ENCODE measurements around the gene CACNG7. TPM values are rescaled to one million over a fixed set of nuclear protein-coding genes. Genes with fewer than 3 reads are reported as not detected.
"Not testable (repeated sequence)": the region's sequence is repeated elsewhere in the genome, so short reads cannot be mapped to it uniquely, and the experiment has no call there.

Gene CACNG7
- total RNA-seq, 2 donors from 2014 or later, result not detected

GRCh38 chr19:53867225-53868090, 41.6 kb upstream of the CACNG7 start, which contains the start of gene MYADM:
MYADM (plus strand) TSS chr19:53867883; CDS start chr19:53873530, 5,647 bp downstream.
- Histone ChIP-seq H3K36me3 (peaks cover 6% of the 10 kb centered on the region), H3K27ac (peak within 1 kb of the TSS; percentile 97), H3K9me3 (no peaks in the 10 kb centered on the region), H3K4me1 (peaks cover 0 to 51% of the 10 kb centered on the region in 2 donors), H3K27me3 (no peaks in the 10 kb centered on the region), H3K4me3 (peak within 1 kb of the TSS; percentile 85 to 87)
- no peak for TF ChIP-seq CTCF (IDR thresholded peaks at IDR 0.05)
- peak; percentile 99 for DNase-seq (ENCODE audit: low spot score)

DNA sequence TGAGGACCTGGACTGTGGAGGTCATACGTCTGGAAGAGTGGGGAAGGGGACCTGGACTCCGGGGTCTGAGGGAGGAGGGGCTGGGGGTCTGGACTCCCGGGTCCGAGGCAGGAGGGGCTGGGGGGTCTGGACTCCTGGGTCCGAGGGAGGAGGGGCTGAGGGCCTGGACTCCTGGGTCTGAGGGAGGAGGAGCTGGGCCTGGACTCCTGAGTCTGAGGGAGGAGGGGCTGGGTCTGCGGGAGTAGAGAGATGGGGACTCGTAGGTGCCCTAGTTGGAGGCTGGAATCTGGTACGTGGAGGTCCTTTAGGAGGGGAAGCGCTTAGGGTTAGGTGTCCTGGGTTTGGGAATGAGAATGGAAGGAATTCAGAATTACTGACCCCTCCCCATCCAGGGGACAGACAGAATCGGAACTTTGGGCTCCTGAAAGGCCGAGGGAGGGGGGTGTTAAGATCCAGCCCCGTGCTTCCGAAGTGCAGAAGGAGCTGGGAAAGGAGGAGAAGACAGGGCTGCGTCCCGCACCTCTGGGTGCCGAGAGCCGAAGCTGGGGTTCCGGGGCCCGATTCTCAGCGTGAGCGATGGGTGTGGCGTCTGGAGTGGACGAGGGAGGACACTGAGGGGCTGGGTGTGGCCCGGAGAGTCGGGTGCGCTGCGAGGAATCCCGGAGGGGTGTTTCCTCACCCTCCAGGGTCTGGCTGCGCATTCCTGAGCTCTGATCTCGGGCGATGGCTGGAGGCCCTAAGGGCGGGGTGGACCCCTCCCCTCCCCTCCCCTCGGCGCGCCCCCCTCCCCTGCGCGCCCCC, 40.8 kb upstream of the CACNG7 start:
- Histone ChIP-seq H3K4me3 (peak overlapping the region; percentile 85 to 87), H3K4me1 (peaks cover 0 to 57% of the 10 kb centered on the region in 2 donors), H3K27me3 (no peaks in the 10 kb centered on the region), H3K36me3 (peaks cover 15% of the 10 kb centered on the region), H3K9me3 (no peaks in the 10 kb centered on the region), H3K27ac (peak overlapping the region; percentile 97)
- no peak for TF ChIP-seq CTCF (IDR thresholded peaks at IDR 0.05)
- peak; percentile 79 for DNase-seq (ENCODE audit: low spot score)

DNA sequence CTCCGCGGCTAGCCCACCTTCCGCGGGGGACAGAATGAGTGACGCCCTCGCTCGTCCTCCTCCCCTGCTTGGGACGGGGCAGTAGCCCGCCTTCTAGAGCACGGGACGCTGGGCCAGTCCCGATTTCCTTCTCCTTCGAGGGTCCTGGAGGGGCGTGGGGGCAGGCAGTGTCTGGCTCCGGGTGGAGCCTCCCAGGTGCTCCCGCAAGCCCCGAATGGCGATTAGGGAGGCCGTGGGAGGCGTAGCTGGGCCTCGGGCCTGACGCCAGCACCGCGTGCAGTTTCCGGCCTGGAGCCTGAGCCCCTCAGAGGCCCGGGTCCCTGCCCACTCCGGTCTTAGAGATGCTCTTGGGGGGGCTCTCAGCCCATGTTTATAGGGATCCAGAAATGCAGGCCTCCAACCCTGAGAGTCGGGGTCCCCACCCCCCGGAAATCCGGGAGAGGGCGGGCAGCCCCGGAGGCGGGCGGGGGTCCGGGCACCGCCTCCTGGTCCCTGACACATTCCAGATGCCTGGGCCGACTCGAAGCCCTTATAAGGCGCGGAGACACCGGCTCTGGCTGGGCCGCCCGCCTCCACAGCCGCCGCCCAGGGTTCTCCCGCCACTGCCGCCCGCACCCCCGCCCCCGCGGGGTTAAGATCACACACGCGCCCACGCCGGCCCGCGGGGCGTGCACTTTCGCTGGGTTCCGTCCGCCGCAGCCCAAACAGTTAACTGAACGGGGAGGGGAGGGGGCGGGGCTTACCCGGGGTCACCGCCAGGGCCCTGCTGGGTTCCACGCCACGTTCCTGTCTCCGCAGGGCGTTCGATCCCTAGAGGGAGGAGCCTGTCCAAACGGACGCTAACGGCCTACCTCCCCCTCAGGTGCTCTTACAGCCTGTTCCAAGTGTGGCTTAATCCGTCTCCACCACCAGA, 39.9 kb upstream of the CACNG7 start:
- peak overlapping the region; percentile 85 to 87 for H3K4me3 ChIP-seq
- peak overlapping the region; percentile 97 for H3K27ac ChIP-seq
- no peaks in the 10 kb centered on the region for H3K9me3 ChIP-seq
- peaks cover 0 to 58% of the 10 kb centered on the region in 2 donors for H3K4me1 ChIP-seq
- peak in 1 of 2 donors; percentile 47 for TF ChIP-seq CTCF (IDR thresholded peaks at IDR 0.05)
- H3K27me3 ChIP-seq, result no peaks in the 10 kb centered on the region
- DNase-seq (ENCODE audit: low spot score), result peak; percentile 94
- H3K36me3 ChIP-seq, result peaks cover 23% of the 10 kb centered on the region

- H3K9me3 ChIP-seq; DNase-seq (ENCODE audit: low spot score); H3K27me3 ChIP-seq: not testable (repeated sequence)
- Histone ChIP-seq H3K36me3 (peaks cover 31% of the 10 kb centered on the region), H3K4me3 (peak overlapping the region; percentile 85 to 87), H3K4me1 (peaks cover 0 to 62% of the 10 kb centered on the region in 2 donors), H3K27ac (peak overlapping the region; percentile 97)
Measured at GRCh38 chr19:53869805-53870484, 39.1 kb upstream of the CACNG7 start.

DNA sequence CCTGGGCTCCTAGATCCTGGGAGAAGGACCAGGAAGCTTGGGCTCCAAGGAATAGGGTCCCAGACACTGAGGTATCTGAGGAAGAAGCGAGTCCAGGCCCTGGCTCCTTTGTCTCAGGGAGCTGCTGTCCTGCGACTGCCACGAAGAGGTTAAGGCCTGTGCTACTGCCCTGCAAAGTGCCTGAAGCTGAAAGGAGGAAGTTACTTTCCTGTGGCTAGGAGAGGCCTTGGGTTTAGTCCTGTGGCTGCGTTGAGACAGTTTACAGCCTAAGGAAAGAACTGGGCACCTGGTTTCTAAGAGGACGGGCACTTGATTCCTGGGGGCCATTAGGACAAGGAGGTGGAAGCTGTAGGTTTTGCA, 38.6 kb upstream of the CACNG7 start:
- Histone ChIP-seq H3K27me3 (no peaks in the 10 kb centered on the region), H3K9me3 (no peaks in the 10 kb centered on the region), H3K4me1 (peaks cover 0 to 58% of the 10 kb centered on the region in 2 donors), H3K36me3 (peaks cover 34% of the 10 kb centered on the region), H3K27ac (peak overlapping the region; percentile 97), H3K4me3 (peak overlapping the region in 1 of 2 donors; percentile 85)
- DNase-seq (ENCODE audit: low spot score), result no peak
- no peak for TF ChIP-seq CTCF (IDR thresholded peaks at IDR 0.05)
